ENCODE data around the gene AHI1.

DNA sequence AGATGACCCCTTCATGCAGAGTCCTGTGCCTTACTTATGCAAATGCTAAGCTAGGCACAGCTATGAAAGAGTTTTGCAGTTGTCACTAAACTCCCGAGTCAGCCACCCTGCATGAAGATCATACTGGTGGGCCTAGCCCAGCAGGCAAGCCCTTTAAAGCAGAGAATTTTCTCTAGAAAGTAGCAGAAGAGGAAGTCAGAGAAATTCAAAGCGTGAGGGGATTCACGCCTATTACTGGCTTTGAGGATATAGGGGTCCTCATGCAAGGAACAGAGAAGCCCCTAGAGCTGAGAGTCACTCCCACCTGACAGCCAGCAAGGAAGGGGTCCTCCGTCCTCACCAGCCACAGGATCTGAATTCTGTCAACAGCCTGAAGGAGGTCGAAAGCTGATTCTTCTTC lies 261.8 kb downstream of the AHI1 start:
- TF ChIP-seq, protein P1, sequence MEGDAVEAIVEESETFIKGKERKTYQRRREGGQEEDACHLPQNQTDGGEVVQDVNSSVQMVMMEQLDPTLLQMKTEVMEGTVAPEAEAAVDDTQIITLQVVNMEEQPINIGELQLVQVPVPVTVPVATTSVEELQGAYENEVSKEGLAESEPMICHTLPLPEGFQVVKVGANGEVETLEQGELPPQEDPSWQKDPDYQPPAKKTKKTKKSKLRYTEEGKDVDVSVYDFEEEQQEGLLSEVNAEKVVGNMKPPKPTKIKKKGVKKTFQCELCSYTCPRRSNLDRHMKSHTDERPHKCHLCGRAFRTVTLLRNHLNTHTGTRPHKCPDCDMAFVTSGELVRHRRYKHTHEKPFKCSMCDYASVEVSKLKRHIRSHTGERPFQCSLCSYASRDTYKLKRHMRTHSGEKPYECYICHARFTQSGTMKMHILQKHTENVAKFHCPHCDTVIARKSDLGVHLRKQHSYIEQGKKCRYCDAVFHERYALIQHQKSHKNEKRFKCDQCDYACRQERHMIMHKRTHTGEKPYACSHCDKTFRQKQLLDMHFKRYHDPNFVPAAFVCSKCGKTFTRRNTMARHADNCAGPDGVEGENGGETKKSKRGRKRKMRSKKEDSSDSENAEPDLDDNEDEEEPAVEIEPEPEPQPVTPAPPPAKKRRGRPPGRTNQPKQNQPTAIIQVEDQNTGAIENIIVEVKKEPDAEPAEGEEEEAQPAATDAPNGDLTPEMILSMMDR (IDR thresholded peaks at IDR 0.05) = no peak
- no peak for TF ChIP-seq POLR2A (IDR thresholded peaks at IDR 0.05)

All from testis (tissue), 2 donors.